ENCODE results near the gene MDC1.

MDC1 gene

DNA sequence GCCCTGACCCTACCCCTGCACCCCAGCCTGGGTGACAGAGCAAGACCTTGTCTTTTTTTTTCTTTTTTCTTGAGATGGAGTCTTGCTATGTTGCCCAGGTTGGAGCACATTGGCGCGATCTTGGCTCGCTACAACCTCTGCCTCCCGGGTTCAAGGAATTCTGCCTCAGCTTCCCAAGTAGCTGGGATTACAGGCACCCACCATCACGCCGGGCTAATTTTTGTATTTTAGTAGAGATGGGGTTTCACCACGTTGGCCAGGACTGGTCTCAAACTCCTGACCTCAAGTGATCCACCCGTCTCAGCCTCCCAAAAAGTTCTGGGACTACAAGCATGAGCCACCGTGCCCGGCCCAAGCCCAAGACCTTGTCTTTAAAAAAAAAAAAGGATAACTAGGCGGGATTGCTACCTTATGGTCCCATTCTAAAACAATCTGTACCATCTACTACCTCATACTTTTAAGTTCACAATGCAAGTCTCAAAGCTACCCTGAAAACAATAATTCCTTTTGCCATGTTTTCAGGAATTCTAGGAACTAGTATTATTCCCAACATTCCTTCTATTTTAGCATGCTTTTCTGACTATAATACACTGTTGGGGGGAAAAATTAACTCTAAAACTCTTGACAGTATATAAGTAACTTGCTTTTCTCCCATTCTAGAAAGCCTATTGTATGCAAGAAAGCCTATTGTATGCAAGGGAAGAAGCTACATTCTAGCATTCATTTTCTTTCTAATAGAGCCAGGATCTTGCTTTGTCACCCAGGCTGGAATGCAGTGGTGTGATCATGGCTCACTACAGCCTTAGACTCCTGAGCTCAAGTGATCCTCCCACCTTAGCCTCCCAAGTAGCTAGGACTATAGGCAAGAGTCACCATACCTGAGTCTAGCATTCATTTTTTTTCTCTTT is 9.7 kb upstream of the MDC1 start:
- TF ChIP-seq, protein P1, sequence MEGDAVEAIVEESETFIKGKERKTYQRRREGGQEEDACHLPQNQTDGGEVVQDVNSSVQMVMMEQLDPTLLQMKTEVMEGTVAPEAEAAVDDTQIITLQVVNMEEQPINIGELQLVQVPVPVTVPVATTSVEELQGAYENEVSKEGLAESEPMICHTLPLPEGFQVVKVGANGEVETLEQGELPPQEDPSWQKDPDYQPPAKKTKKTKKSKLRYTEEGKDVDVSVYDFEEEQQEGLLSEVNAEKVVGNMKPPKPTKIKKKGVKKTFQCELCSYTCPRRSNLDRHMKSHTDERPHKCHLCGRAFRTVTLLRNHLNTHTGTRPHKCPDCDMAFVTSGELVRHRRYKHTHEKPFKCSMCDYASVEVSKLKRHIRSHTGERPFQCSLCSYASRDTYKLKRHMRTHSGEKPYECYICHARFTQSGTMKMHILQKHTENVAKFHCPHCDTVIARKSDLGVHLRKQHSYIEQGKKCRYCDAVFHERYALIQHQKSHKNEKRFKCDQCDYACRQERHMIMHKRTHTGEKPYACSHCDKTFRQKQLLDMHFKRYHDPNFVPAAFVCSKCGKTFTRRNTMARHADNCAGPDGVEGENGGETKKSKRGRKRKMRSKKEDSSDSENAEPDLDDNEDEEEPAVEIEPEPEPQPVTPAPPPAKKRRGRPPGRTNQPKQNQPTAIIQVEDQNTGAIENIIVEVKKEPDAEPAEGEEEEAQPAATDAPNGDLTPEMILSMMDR (IDR thresholded peaks at IDR 0.05) = no peak

DNA sequence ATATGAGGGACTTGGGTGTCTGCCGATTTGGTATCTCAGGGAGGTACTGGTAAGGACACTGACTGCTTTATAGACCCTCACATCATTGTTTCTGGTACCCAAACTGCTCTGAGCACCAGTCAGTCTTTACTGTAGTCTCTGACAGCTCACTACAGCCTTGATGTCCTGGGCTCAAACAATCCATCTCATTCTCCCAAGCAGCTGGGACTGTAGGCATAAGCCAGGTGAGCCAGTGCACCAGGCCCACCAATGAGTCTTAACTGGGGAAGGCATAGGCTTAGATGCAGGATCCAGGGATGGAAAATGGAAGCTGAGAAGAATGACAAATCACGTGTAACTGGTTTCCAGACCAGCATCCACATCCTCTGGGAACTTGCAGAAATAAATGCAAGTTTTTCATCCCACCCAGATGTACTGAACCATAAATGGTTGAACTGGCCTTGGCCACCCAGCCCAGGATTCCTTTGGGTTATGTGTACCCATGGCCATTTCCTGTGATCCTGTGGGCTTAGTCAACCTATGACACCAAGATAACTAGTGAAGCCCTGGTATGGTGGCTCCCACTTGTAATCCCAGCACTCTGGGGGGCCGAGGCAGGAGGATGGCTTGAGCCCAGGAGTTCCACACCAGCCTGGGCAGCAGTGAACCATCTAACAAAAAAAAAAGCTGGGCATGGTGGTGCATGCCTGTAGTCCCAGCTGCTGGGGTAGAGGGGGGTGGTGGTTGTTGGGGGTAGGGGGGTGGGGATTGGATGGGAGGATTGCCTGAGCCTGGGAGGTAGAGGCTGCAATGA is 8.8 kb upstream of the MDC1 start:
- TF ChIP-seq, protein P1 (IDR thresholded peaks at IDR 0.05) = no peak

DNA sequence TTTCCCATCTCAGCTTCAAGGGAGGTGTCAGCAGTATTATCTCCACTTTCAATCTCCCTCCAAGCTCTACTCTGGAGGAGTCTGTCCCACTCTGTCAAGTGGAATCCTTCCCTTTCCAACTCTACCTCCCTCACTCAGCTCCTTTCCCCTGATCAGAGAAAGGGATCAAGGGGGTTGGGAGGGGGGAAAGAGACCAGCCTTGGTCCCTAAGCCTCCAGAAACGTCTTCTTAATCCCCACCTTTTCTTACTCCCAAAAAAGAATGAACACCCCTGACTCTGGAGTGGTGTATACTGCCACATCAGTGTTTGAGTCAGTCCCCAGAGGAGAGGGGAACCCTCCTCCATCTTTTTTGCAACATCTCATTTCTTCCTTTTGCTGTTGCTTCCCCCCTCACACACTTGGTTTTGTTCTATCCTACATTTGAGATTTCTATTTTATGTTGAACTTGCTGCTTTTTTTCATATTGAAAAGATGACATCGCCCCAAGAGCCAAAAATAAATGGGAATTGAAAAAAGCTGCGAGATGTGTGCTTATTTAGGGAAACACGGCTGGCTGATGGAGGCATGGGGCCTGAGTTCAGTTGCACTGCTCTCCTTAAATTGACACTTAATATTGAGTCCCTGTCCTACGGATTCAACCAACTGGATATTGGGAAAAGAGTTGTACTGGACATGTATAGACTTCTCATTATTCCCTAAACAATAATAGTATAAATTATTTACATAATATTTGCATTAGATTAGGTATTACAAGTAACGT is 8.0 kb upstream of the MDC1 start:
- TF ChIP-seq, protein P1 (IDR thresholded peaks at IDR 0.05) = no peak

DNA sequence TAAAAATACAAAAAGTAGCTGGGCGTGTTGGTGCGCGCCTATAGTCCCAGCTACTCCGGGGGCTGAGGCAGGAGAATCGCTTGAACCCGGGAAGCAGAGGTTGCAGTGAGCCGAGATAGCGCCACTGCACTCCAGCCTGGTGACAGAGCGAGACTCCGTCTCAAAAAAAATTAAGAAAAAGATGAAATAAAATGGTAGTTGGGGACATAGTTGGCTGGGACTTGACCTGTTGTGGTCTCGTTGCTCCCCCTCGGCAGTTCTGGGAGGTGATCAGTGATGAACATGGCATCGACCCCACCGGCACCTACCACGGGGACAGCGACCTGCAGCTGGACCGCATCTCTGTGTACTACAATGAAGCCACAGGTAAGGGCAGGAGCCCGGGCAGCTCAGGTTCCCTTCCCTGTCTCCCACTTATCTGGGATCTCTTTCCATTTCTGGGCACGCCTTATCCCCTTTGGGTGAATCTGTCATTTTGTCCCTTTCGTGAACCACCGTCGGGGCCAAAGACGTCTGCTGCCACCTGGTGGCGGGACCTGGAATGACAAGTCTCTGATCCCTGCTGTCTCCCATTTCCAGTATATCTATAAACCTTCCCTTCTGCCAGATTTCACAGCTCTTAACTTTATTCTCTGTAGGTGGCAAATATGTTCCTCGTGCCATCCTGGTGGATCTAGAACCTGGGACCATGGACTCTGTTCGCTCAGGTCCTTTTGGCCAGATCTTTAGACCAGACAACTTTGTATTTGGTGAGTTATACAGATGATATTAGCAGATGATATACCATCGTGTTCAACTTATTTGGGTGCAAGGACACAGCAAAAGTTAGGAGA is 5.4 kb upstream of the MDC1 start:
- TF ChIP-seq, protein P1 (IDR thresholded peaks at IDR 0.05) = peak; percentile 90

DNA sequence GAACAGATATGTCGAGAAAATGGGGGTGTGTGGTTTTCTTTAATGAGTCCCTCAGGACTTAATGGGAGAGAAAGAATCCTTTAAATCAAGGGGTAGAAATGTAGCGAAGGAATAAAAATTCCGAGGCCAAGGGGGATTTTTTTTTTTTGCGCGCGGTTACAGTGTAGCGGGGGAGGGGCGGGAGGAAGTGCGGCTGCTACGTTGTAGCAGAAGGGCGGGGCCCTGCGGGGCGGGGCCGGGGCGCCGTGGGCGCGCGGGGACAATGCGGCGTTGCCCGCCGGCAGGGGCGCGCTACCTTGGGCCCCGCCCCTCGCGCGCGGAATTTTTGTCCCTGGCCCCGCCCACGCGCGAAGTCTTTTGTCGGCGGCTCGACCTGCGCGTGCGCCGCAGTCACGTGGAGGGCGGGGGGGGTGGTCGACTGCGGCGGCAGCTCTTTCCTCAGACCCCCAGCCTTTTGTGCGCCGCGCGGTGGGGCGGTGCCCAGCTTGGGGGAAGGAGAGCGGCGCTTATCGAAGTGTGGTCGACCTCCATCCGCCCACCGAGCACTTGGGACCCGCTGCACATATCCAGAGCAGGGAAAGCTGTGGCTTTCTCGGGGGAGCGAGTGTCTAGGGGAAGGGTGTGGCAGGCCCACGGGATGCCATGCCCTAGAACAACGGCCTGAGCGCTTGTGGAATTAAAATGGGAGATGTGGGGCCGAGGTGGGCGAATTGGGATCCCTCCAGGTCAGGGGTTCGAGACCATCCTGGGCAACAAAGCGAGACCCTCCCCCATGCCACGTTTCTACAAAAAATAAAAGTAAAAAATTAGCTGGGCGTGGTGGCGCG is 4.3 kb upstream of the MDC1 start:
- TF ChIP-seq, protein P1 (IDR thresholded peaks at IDR 0.05) = no peak; the same call in 1 of the 2 replicates

DNA sequence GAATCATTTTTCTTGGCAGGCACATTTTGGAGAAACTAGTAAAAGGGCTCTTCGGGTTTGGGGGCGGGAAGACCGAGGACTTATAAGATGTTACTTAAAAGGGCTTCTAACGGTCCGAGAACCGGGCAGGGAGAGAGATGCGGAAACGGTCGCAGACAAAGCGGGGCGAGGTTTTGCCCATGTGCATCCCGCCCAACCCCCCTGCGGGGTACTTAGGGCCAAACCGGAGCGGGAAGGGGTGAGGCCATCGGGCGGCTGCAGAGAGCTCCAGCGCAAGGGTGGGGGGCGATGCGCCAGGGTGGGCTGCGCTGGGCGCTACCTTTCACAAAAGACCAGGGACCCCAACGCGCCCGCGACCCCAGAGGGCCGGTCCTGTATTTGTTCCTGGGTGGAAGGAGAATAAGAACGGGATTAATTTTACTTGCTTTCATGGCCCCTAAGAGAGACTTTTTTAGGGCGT is 3.7 kb upstream of the MDC1 start:
- TF ChIP-seq, protein P1 (IDR thresholded peaks at IDR 0.05) = no peak
